Smooth muscle cell (in vitro differentiated cells): Measurements from ENCODE around the gene GNG12. TPM values are rescaled to one million over a fixed set of nuclear protein-coding genes. Genes with fewer than 3 reads are reported as not detected.

Experiments used
- DNase-seq: peaks from one replicate; lab custom pipeline; 2025; ENCODE audit not compliant: unreplicated experiment; lab: John Stamatoyannopoulos, UW
- H2AFZ ChIP-seq: fragments of 200-600 bp; sonication (generic); 2 replicates; pipeline ENCODE4 v1.6.0; 2016; ENCODE audit warnings: antibody characterized with exemption, low read depth, mild to moderate bottlenecking
- H3F3A ChIP-seq: fragments of 200-600 bp; sonication (generic); 2 replicates; pipeline ENCODE4 v1.6.0; 2017; ENCODE audit warnings: antibody characterized with exemption, low read depth
- H3K27ac ChIP-seq: fragments of 200-600 bp; sonication (generic); 2 replicates; pipeline ENCODE4 v1.5.1; 2016; ENCODE audit warnings: low read depth, mild to moderate bottlenecking
- H3K27me3 ChIP-seq: fragments of 200-600 bp; sonication (generic); 2 replicates; pipeline ENCODE4 v1.6.1; 2016; ENCODE audit warnings: low read depth, mild to moderate bottlenecking
- H3K36me3 ChIP-seq: fragments of 200-600 bp; sonication (generic); 2 replicates; pipeline ENCODE4 v1.5.1; 2016; ENCODE audit warnings: low read depth
- H3K4me1 ChIP-seq: fragments of 200-600 bp; sonication (generic); 2 replicates; pipeline ENCODE4 v1.5.1; 2016; ENCODE audit warnings: low read depth
- H3K4me2 ChIP-seq: fragments of 200-600 bp; sonication (generic); 2 replicates; pipeline ENCODE4 v1.6.0; 2016; ENCODE audit warnings: mild to moderate bottlenecking
- H3K4me3 ChIP-seq: fragments of 200-600 bp; sonication (generic); 2 replicates; pipeline ENCODE4 v1.5.1; 2016; ENCODE audit warnings: mild to moderate bottlenecking
- H3K79me2 ChIP-seq: fragments of 200-600 bp; sonication (generic); 2 replicates; pipeline ENCODE4 v1.6.0; 2016; ENCODE audit warnings: low read depth, mild to moderate bottlenecking
- H3K9ac ChIP-seq: fragments of 200-600 bp; sonication (generic); 2 replicates; pipeline ENCODE4 v1.6.0; 2016; ENCODE audit warnings: low read depth
- H3K9me3 ChIP-seq: fragments of 200-600 bp; sonication (generic); replicated peaks from 2 replicates; pipeline ENCODE4 v1.5.1; 2016; ENCODE audit warnings: low read depth
- H4K20me1 ChIP-seq: fragments of 200-600 bp; sonication (generic); 2 replicates; pipeline ENCODE4 v1.6.0; 2016; ENCODE audit warnings: low read depth
- WGBS: methylation state at CpG from one replicate; pipeline ENCODE4 v1.1.7; 2016; ENCODE audit warnings: low lambda C conversion rate; 5-methylcytosine and 5-hydroxymethylcytosine counted together
- polyA plus RNA-seq: library from polyadenylated mRNA; unstranded; fragments of >200 nt; fragmentation: Nextera tagmentation; extraction: Ambion mirVana; gene quantifications from 2 replicates; pipeline ENCODE4 v1.2.1, GENCODE V29; 2016
- total RNA-seq: library from RNA; depleted of rRNA; stranded (reverse); fragments of >200 nt; gene quantifications from 2 replicates; pipeline ENCODE4 v1.2.3, GENCODE V29; 2014
- TF ChIP-seq, protein P1 (sequence below): fragments of 200-600 bp; sonication (generic); IDR thresholded peaks from 2 replicates; pipeline ENCODE4 v1.5.1; 2017; ENCODE audit warnings: borderline replicate concordance, mild to moderate bottlenecking, antibody characterized with exemption; ENCODE audit not compliant: insufficient read depth, poor library complexity, severe bottlenecking

Gene GNG12
- total and polyA plus RNA-seq, 2 experiments from 2014 or later, result 54.6 to 86.6 TPM

DNA sequence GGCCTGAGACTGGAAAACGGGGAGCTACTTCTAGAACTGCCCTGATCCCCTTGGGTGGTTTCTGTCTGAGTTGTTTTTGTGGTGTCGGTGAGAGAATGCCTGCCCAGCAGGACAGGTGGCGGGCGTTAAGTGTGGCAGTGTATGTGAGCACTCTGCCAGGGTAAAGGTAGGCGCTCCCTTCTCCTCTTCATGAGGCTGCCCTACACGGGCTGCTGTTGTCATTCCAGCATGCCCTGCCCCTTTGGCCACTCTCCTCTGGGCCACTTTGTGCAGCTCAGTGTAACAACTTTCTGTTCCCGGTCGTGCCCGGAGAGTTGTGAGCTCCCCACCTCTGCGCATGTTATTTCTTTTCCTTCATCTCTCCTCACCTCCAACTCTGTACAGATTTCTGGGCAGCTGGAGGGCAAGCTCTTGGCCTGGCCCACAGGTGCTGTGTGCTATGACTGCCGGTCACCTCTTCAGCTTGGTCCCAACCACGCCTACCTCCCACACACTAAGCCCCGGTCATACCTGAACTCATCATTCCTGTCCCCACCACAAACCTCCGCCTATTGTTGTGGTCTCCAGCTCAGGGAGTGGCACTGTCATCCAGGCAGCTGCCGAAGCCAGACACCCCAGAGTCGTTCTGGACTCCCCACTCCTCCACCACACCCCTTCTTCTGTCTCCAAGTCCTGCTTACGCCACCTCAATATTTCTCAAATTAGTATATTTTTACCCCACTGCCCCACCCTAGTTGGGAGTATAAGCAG lies 79.3 kb downstream of the GNG12 start:
- 85% methylated on average over 17 of the region's 17 CpGs for WGBS
- peaks cover 5% of the 10 kb centered on the region for H3F3A ChIP-seq
- no peak overlapping the region for H3K9ac ChIP-seq
- H3K27me3 ChIP-seq, result no peaks in the 10 kb centered on the region
- DNase-seq, result no peak
- peak overlapping the region; percentile 32 for H3K27ac ChIP-seq
- H2AFZ ChIP-seq, result no peak overlapping the region
- peaks cover 3% of the 10 kb centered on the region for H3K79me2 ChIP-seq
- no peaks in the 10 kb centered on the region for H3K36me3 ChIP-seq
- H4K20me1 ChIP-seq, result peaks cover 11% of the 10 kb centered on the region
- TF ChIP-seq, protein P1, sequence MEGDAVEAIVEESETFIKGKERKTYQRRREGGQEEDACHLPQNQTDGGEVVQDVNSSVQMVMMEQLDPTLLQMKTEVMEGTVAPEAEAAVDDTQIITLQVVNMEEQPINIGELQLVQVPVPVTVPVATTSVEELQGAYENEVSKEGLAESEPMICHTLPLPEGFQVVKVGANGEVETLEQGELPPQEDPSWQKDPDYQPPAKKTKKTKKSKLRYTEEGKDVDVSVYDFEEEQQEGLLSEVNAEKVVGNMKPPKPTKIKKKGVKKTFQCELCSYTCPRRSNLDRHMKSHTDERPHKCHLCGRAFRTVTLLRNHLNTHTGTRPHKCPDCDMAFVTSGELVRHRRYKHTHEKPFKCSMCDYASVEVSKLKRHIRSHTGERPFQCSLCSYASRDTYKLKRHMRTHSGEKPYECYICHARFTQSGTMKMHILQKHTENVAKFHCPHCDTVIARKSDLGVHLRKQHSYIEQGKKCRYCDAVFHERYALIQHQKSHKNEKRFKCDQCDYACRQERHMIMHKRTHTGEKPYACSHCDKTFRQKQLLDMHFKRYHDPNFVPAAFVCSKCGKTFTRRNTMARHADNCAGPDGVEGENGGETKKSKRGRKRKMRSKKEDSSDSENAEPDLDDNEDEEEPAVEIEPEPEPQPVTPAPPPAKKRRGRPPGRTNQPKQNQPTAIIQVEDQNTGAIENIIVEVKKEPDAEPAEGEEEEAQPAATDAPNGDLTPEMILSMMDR, result no peak
- no peaks in the 10 kb centered on the region for H3K9me3 ChIP-seq
- H3K4me2 ChIP-seq, result no peak overlapping the region
- no peak overlapping the region for H3K4me3 ChIP-seq
- peaks cover 19% of the 10 kb centered on the region for H3K4me1 ChIP-seq

DNA sequence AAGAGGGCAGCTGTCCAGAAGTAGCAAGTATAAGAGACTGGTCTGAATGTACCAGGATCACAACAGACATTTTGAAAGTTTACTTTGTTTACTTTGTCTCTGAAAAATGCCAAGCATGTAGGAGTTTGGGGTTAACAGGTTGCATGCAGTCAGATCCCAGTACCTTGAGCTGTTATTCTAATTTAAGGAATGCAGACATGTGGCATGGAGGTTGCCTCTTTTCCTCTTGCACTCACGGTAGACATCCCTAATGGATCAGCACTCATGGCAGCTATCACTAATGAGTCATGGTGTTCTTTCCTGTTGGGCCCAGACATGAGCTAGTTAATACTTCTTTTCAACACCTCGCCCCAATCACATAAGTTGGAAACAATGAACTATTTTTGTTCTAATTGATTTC lies 81.0 kb downstream of the GNG12 start:
- no peak overlapping the region for H3K9ac ChIP-seq
- H3F3A ChIP-seq, result peaks cover 14% of the 10 kb centered on the region
- 44% methylated on average over 2 of the region's 2 CpGs for WGBS
- no peaks in the 10 kb centered on the region for H3K27me3 ChIP-seq
- H2AFZ ChIP-seq, result no peak overlapping the region
- no peak overlapping the region for H3K4me2 ChIP-seq
- DNase-seq, result no peak
- TF ChIP-seq, protein P1, result no peak
- peaks cover 3% of the 10 kb centered on the region for H3K79me2 ChIP-seq
- H4K20me1 ChIP-seq, result peaks cover 11% of the 10 kb centered on the region
- H3K4me3 ChIP-seq, result no peak overlapping the region
- peaks cover 35% of the 10 kb centered on the region for H3K4me1 ChIP-seq
- no peaks in the 10 kb centered on the region for H3K36me3 ChIP-seq
- no peak overlapping the region for H3K27ac ChIP-seq
- H3K9me3 ChIP-seq, result no peaks in the 10 kb centered on the region

DNA sequence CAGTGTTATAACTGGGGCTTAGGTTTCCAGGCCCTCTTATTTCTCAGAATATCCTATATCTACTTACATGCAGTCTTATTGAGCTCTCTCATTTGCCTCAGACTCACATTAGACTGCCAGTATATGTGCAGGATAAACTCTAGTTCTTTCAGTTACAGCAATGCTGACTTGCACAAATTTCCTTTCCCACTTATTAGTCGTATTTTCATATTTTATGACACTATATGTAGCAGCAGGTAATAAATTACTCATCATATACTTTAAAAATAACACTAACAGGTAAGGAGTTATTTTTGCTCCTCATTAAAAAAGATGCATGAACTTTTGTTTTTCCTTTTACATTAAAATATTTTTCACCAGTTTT lies 82.6 kb downstream of the GNG12 start:
- no peak overlapping the region for H2AFZ ChIP-seq
- peaks cover 14% of the 10 kb centered on the region for H3F3A ChIP-seq
- H3K79me2 ChIP-seq, result no peaks in the 10 kb centered on the region
- H3K27me3 ChIP-seq, result no peaks in the 10 kb centered on the region
- H4K20me1 ChIP-seq, result peaks cover 7% of the 10 kb centered on the region
- TF ChIP-seq, protein P1, result no peak
- H3K4me1 ChIP-seq, result peaks cover 45% of the 10 kb centered on the region
- H3K9me3 ChIP-seq, result no peaks in the 10 kb centered on the region
- H3K4me3 ChIP-seq, result peak overlapping the region; percentile 17
- no peak for DNase-seq
- no peaks in the 10 kb centered on the region for H3K36me3 ChIP-seq
- 59% methylated on average over 1 of the region's 1 CpG for WGBS
- H3K9ac ChIP-seq, result peak overlapping the region; percentile 54
- peak overlapping the region; percentile 93 for H3K27ac ChIP-seq
- H3K4me2 ChIP-seq, result peak overlapping the region; percentile 60
